ENCODE measurements around the gene TRMT1L. TPM values are rescaled to one million over a fixed set of nuclear protein-coding genes. Genes with fewer than 3 reads are reported as not detected.
A peak's percentile ranks its signal among the peaks of the same experiment; 100 is the strongest.

TRMT1L gene
- total and polyA plus RNA-seq, 10 of the 15 experiments (the other 5 are each of a cell fraction or from before 2014, with no cell fraction given): 3.5 to 35.2 (median 16.9) TPM

DNA sequence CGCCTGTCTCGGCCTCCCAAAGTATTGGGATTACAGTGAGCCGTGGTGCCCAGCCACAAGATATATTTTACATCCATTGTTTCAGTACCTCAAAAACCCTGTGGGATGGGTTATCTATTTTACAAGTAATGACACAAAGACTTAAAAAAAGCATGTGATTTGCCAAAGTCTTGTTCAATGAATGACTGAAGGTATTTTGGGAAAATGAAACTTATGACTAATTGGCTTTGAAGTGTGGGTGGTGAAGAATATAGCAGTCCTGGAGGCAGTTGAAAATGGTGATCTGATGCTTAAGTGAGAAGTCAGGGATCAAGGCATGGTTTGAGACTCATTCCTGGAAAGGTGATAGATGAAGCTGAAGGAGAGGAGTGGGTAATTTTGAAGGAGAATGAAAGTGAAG is 3.2 kb upstream of the TRMT1L start (continued):
- TF ChIP-seq TARDBP (IDR thresholded peaks at IDR 0.05; ENCODE audit: borderline replicate concordance): no peak
- TF ChIP-seq BACH1 (IDR thresholded peaks at IDR 0.05; ENCODE audit: borderline replicate concordance): no peak
- no peak for TF ChIP-seq ELK1 (IDR thresholded peaks at IDR 0.05; ENCODE audit: low read depth, low read length)
- TF ChIP-seq IRF4 (IDR thresholded peaks at IDR 0.05; ENCODE audit: low read depth, low read length): no peak
- TF ChIP-seq MYB (IDR thresholded peaks at IDR 0.05; ENCODE audit: borderline replicate concordance, low read depth, low read length): no peak
- no peak for TF ChIP-seq SUPT20H (IDR thresholded peaks at IDR 0.05; ENCODE audit: borderline replicate concordance, control insufficient read depth, low read depth, low read length)
- TF ChIP-seq BCL3 (IDR thresholded peaks at IDR 0.05; ENCODE audit: borderline replicate concordance, insufficient read depth, low read depth, low read length, poor library complexity, severe bottlenecking): no peak
- no peak for TF ChIP-seq JUND (IDR thresholded peaks at IDR 0.05; ENCODE audit: low read depth, low read length)
- TF ChIP-seq IKZF2 (IDR thresholded peaks at IDR 0.05): peak; percentile 82 to 88
- TF ChIP-seq, protein P1, sequence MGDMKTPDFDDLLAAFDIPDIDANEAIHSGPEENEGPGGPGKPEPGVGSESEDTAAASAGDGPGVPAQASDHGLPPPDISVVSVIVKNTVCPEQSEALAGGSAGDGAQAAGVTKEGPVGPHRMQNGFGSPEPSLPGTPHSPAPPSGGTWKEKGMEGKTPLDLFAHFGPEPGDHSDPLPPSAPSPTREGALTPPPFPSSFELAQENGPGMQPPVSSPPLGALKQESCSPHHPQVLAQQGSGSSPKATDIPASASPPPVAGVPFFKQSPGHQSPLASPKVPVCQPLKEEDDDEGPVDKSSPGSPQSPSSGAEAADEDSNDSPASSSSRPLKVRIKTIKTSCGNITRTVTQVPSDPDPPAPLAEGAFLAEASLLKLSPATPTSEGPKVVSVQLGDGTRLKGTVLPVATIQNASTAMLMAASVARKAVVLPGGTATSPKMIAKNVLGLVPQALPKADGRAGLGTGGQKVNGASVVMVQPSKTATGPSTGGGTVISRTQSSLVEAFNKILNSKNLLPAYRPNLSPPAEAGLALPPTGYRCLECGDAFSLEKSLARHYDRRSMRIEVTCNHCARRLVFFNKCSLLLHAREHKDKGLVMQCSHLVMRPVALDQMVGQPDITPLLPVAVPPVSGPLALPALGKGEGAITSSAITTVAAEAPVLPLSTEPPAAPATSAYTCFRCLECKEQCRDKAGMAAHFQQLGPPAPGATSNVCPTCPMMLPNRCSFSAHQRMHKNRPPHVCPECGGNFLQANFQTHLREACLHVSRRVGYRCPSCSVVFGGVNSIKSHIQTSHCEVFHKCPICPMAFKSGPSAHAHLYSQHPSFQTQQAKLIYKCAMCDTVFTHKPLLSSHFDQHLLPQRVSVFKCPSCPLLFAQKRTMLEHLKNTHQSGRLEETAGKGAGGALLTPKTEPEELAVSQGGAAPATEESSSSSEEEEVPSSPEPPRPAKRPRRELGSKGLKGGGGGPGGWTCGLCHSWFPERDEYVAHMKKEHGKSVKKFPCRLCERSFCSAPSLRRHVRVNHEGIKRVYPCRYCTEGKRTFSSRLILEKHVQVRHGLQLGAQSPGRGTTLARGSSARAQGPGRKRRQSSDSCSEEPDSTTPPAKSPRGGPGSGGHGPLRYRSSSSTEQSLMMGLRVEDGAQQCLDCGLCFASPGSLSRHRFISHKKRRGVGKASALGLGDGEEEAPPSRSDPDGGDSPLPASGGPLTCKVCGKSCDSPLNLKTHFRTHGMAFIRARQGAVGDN (IDR thresholded peaks at IDR 0.05): no peak
- TF ChIP-seq PAX8 (IDR thresholded peaks at IDR 0.05): no peak
- no peak for TF ChIP-seq SMAD1 (IDR thresholded peaks at IDR 0.05; ENCODE audit: low read depth, partially characterized antibody)
